HG02610 (cell line): ENCODE results near the gene HSF5.
"Not testable (repeated sequence)": the region's sequence is repeated elsewhere in the genome, so short reads cannot be mapped to it uniquely, and the experiment has no call there.

Experiments
- ATAC-seq: cut with Tn5 transposase; IDR thresholded peaks from one replicate; pipeline ENCODE4 v1.9.1; 2021; ENCODE audit warnings: mild to moderate bottlenecking, moderate library complexity; ENCODE audit not compliant: unreplicated experiment

The HSF5 gene

GRCh38 chr17:58415371-58416055, 72.7 kb downstream of the HSF5 start:
- no peak for ATAC-seq

- ATAC-seq, result no peak
These were observed 73.6 kb downstream of the HSF5 start for GRCh38 chr17:58414596-58414997.

GRCh38 chr17:58413684-58414083, 74.5 kb downstream of the HSF5 start:
- no peak for ATAC-seq

- no peak for ATAC-seq
These were observed 75.1 kb downstream of the HSF5 start for GRCh38 chr17:58412961-58413586.

GRCh38 chr17:58412064-58412703, 76.0 kb downstream of the HSF5 start:
- ATAC-seq, result no peak

- no peak for ATAC-seq
These were observed 76.8 kb downstream of the HSF5 start for GRCh38 chr17:58411408-58411894.

- no peak for ATAC-seq
These were observed 77.3 kb downstream of the HSF5 start for GRCh38 chr17:58410714-58411407.

- ATAC-seq, result no peak
These were observed 78.8 kb downstream of the HSF5 start for GRCh38 chr17:58409432-58409831.

- ATAC-seq, result no peak
These were observed 84.9 kb downstream of the HSF5 start for GRCh38 chr17:58403311-58403710.

- ATAC-seq, result no peak
These were observed 85.5 kb downstream of the HSF5 start for GRCh38 chr17:58402679-58403078.

GRCh38 chr17:58402047-58402446, 86.2 kb downstream of the HSF5 start:
- ATAC-seq, result no peak

- ATAC-seq, result no peak
These were observed 86.9 kb downstream of the HSF5 start for GRCh38 chr17:58401287-58401686.

- ATAC-seq, result no peak
These were observed 87.4 kb downstream of the HSF5 start for GRCh38 chr17:58400826-58401225.

GRCh38 chr17:58399974-58400373, 88.2 kb downstream of the HSF5 start:
- ATAC-seq, result no peak

- no peak for ATAC-seq
These were observed 89.5 kb downstream of the HSF5 start for GRCh38 chr17:58398574-58399266.

GRCh38 chr17:58397421-58397820, 90.8 kb downstream of the HSF5 start:
- not testable (repeated sequence) for ATAC-seq

- no peak for ATAC-seq
These were observed 92.0 kb downstream of the HSF5 start for GRCh38 chr17:58396173-58396572.

GRCh38 chr17:58394534-58395223, 93.5 kb downstream of the HSF5 start:
- no peak for ATAC-seq

- no peak for ATAC-seq
These were observed 96.8 kb downstream of the HSF5 start for GRCh38 chr17:58391302-58391984.

GRCh38 chr17:58390884-58391283, 97.3 kb downstream of the HSF5 start:
- ATAC-seq, result no peak
